HG02588 (cell line): ENCODE measurements around the gene SRRM3.
"Not testable (repeated sequence)": the region's sequence is repeated elsewhere in the genome, so short reads cannot be mapped to it uniquely, and the experiment has no call there.

Source experiments
- ATAC-seq: cut with Tn5 transposase; IDR thresholded peaks from one replicate; pipeline ENCODE4 v1.9.1; 2021; ENCODE audit warnings: mild to moderate bottlenecking, moderate library complexity; ENCODE audit not compliant: unreplicated experiment

The SRRM3 gene

DNA sequence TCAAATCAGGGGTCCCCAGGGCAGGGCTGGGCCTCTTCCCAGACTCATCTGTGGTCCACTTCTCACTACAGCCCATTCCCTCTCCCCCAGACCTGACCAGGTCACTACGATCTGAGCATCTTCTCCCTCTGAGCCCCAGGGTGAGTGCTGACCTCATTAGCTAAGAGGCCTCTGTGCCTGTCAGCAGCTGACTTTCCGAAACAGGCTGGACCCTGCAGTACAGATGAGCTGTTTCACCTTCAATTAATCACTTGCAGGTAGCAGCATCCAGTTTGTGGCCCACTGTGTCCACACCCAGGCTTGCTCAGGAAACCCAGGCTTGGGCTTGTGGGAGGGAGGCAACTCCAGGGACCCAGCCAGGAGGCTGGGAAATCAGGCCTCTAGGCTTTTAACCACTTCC, 24.3 kb downstream of the SRRM3 start:
- no peak for ATAC-seq

DNA sequence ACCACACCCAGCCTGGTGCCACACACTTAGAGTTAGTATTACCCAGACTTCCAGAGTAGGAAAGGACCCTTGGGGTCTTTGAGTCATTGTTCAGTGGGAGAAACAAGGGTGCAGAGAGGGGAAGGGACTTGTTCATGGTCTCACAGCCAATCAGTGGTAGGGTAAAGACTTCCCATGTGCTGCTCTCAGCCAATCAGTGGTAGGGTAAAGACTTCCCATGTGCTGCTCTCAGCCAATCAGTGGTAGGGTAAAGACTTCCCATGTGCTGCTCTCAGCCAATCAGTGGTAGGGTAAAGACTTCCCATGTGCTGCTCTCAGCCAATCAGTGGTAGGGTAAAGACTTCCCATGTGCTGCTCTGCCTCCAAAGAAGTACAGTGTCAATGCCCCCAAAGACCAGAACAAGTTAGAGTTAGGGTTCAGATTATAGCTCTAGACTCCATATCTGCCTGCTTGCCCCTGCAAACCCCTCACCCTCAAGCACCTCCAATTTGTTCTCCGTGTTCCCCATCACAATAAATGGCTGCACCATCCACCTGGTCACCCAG, 25.3 kb downstream of the SRRM3 start:
- not testable (repeated sequence) for ATAC-seq

DNA sequence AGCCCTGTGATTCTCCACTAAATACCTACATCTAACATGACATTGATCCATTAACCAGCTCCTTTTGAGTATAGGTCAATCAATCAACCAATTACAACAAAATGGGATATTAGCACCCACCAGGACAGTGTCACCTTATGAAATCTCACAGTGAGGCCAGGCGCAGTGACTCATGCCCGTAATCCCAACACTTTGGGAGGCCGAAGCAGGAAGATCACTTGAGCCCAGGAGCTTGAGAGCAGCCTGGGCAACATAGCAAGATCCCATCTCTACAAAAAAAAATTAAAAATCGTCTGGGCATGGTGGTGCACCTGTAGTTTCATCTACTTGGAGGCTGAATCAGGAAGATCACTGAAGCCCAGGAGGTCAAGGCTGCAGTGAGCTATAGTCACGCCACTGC, 28.5 kb downstream of the SRRM3 start:
- ATAC-seq, result no peak

DNA sequence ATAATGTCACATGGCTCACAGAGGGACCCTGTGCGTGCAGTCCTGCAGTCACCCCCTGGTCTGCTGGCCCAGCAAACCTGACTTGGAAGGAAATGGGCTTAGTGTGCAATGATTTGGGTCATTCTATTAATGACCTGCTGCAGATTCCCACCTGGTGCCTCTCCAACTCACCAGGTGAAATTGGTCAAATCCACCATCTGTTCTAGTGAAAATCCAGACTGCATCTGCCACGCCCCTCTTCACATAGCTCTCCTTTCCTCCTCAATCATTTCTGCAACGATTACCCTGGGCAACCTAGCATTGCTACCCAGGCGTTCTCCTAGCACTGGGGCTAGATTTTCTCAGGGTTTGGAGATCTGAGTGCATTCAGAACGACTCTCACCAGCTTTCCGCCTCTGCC, 29.4 kb downstream of the SRRM3 start:
- no peak for ATAC-seq

DNA sequence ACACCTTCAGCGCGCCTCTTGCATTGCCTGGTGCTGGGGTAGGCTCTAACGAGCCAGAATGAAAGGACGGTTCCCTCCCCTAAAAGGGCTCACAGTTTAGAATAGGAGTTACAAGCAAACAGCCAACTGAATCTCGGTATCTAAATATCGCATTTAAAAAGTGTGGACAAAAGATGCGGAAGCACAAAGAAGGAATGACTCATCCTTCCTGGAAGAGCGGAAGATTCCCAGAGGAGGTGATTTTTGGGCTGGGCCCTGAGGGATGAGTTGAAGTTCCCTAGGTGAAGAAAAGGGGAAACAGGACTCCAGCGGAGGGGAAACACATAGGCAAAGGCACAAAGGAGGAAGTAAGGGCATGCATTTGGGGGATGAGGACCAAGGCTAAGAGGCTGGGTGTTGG, 29.9 kb downstream of the SRRM3 start:
- ATAC-seq, result no peak

DNA sequence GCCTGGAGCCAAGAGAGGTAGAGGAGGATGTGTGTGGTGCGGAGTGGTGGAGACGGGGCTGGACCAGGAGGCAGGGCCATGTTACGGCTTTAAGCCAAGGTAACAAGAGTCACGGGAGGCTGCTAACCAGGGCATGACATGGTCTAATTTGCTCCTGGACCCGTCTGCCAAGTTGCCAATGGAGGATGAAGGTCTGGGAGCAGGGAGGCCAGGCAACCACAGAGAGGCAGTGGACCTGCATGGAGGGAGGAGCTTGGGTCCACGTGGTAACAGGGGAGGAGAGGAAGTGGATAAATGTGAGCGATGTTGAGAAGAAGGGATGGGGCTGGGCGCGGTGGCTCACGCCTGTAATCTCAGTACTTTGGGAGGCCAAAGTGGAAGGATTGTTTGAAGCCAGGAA, 31.0 kb downstream of the SRRM3 start:
- ATAC-seq, result no peak

DNA sequence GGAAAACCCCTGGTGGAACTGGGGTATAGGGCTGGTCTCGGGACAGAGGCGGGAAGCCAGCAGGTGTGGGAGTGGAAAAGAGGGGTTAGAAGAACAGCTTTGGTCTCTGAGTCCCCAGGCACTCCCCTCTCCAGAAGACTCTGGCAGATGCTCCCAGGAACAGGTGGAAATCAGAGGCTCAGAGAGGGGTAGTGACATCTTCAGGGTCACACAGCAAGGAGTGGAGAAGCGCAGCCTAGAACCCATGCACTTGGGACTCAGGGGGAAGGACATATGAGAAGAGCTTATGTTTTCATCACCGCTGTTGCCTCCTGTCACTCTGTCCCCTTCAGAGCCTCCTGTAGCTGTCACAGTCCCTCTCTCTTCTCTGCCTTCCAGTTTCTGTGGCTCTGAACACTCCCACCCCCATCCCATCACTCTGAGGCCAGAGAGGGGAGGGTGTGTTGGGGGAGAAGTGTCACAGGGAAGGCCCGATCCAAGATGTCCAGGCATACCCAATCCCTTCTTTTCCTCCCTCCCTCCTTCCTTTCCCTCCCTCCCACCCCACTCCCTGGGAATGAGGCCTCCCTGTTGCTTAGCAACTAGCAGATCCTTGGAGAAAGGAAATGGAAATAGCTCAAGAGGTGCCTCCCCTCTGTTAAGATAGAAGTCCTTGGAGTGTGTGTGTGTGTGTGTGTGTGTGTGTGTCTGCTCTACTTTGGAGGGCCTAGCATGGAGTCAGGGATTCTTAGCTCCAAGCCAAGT, 32.0 kb downstream of the SRRM3 start:
- ATAC-seq, result no peak

DNA sequence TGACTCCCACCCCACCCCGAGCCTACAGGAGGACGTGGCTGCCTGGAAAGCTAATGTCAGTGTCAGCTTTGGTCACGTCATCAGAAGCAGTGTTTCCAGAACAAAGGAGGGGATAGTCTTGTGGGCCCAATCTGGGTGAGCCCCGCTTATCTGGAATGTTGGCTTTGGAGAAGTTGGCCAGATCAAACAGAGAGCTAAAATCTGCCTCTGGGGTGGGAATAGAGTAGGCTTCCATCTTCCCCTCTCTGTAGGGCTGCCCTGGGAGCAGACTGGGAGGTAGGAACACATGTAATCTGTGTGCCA, 32.5 kb downstream of the SRRM3 start:
- ATAC-seq, result no peak

DNA sequence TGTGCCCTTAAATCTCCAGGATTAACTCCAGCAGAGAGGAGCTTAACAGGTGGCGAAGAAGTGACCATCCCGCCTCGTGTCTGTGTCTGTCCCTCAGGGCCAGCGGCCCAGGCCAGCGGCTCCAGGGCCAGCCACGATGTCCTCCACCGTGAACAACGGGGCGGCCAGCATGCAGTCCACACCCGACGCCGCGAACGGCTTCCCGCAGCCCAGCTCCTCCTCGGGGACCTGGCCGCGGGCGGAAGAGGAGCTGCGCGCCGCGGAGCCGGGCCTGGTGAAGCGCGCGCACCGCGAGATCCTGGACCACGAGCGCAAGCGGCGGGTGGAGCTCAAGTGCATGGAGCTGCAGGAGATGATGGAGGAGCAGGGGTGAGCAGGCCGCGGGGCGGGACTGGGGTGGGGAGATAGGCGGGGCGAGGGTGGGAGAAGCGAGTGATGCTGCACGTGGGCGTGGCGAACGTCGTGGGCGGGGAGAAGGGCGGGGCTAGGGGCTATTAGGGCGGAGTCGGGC, 33.3 kb downstream of the SRRM3 start:
- no peak for ATAC-seq

DNA sequence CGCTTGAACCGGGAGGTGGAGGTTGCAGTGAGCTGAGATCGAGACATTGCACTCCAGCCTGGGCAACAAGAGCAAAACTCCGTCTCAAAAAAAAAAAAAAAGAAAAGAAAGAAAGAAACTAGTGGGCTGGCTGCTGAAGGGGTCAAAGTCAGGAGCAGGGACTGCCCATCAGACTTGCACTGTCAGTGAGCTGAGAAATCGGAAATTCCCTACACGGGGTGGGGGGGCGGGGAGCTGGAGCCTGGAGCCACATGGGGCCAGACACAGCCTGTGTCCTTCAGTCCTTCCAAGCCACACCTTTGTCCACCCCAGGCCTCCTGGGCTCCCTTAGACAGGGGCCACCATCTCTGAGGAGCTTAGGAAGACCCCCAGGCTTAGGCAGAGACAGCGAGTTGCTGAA, 34.5 kb downstream of the SRRM3 start:
- ATAC-seq, result no peak

DNA sequence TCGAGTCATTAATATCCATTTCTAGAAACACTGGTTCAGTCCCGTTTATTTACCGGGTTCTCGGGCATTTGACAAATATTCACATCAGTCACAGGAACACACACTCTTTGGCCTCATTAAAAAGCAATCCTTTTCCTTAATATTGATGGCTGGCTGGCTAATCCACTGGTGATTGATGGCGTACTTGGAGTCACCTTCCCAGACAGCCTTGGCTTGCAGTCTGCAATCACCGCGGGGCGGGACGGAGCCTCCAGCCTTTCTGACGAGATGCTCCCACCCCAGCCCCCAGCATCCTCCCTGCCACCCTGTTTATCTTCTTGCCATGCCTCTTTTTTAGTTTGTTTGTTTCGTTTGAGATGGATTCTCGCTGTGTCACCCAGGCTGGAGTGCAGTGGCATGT, 36.6 kb downstream of the SRRM3 start:
- ATAC-seq, result no peak

DNA sequence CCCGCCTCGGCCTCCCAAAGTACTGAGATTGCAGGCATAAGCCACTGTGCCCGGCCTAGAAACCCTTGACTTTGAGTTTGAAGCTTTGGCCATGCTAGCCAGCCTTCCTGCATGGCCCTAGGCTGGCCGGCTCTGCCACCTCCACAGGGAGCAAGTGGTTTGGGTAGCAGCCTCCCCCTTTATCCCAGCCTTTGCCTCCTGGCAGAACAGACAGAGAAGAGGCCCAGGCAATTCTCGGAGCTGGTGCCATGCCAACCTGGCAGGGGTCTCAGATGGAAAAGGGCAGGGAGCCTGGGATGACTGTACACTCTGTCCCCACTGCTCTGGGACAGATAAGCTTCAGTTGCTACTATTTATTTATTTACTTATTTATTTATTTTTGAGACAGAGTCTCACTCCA, 39.4 kb downstream of the SRRM3 start:
- no peak for ATAC-seq

DNA sequence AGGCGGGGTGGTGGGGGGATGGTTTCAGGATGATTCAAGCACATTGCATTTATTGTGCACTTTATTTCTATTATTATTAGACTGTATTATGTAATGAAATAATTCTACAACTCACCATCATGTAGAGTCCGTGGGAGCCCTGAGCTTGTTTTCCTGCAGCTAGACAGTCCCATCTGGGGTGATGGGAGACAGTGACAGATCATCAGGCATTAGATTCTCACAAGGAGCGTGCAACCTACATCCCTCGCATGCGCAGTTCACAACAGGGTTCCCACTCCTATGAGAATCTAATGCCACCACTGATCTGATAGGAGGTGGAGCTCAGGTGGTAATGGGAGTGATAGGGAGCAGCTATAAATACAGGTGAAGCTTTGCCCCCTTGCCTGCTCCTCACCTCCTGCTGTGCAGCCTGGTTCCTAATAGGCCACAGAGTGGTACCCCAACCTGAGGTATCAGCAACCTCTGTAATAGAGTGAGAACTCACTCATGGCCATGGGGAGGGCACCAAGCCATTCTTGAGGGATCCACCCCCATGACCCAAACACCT, 40.9 kb downstream of the SRRM3 start:
- not testable (repeated sequence) for ATAC-seq

DNA sequence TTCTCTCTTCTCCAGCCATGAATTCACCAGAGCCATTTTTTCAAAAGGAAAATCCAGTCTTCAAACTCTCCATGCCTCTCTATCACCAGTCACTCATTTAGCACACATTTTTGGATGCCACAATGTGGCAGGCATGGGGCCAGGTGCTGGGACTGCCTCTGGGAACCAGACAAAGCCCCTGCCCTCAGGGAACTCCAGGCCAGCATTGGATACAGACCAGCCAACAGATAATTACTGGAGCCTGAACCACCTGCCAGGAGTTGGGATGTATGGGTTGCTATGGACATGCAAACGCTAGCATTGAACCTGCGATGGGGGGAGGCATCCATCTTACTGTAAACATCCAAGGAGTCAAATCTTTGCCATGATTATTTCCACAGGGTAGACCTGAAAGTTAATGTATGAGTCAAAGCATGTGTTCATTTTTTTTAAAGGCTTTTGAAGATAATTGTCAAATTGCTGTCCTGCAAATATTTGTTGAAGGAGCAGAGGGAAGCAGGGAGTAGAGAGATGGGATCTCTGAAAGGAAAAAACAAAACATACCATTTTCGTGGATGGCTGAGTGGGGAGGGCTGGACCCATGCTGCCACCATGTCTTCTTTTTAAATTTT, 43.2 kb downstream of the SRRM3 start:
- no peak for ATAC-seq

DNA sequence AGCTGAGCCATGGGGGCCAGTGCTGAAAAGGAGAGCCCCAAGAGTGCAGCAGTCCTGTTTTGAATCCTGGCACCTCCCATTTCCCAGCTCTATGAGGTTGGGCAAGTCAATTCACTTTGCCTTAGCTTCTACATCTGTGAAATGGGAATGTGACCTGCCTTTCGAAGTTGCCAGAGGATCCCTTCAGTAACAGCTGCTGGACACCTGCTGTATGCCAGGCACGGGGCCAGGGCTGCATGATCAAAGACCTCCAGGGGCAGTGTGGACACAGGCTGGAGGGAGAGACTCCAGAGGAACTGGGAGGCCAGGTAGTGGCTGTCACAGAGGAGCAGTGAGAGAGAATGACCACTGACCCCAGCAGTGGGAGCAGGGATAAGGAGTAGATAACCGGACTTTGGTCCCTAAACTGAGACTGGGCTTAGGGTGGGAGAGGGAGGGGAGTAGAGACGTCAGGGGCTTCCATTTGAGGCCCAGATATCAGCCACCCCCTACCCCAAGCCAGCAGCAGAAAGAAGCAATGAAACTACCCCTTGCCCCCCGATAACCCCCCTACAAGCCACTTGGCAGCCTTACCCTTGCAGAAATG, 45.2 kb downstream of the SRRM3 start:
- no peak for ATAC-seq

DNA sequence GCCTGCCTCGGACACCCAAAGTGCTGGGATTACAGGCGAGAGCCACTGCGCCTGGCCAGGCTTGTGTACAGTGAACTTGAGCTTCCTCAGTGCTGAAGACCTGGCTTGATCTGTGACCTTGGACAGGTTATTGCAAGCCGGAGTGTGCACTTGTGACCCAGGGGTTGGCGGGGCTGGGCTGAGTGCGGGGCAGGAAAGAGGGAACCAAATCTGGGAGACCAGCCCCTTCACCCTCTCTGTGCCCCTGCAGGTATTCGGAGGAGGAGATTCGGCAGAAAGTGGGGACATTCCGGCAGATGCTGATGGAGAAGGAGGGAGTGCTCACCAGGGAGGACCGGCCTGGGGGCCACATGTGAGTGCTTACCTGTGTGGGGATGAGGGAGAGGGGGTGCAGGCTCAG, 46.2 kb downstream of the SRRM3 start:
- ATAC-seq, result no peak

DNA sequence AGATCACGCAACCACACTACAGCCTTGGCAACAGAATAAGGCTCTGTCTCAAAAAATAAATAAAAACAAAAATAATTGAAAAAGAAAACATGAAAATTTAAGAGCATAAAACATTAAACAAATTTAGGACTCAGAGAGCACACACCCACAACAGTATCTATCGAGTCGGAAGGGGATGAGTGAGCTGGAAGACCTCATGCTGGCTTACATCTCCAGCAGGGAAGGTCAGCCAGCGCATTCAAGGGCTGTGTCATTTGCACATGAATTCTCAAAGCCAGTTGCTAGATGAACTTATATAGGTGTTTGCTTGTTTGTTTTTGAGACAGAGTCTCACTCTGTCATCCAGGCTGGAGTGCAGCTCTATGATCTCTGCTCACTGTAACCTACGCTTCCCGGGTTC, 50.3 kb downstream of the SRRM3 start:
- ATAC-seq, result no peak

DNA sequence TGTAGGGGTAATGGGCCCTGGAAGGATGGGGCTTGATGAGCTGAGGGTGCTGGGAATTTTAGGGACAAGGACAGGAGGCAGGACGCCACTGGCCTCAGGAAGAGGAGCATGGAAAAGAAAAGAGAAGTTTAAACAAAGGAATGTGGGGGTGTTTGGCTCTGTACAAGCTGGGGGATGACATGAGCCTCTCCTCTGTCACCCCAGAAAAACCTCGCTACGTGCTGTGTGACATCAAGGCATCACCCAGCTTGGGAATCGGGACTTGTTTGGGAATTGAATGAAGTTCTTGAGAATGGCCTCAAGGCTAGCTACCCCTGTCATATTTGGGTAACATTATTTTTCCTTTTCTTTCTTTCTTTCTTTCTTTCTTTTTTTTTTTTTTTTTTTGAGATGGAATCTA, 53.1 kb downstream of the SRRM3 start:
- ATAC-seq, result no peak

DNA sequence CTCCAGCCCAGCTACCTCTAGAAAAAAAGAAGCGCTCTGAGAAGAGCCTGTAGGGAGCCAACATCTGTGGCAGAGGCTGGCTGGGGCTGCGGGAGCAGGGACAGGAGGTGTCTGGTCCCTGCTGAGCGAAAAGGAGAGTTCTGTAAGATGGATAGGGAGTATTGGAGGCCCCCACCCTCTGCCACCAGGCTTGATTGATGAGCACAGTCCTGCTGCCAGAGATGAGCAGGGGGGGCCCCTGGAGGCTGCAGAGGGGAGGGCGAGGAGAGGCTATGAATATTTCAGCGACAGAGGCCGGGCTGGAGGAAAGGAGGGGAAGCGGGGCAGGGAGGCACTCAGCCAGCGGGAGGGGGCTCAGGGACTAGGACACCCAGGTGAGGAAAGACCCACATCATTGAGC, 56.3 kb downstream of the SRRM3 start:
- no peak for ATAC-seq

DNA sequence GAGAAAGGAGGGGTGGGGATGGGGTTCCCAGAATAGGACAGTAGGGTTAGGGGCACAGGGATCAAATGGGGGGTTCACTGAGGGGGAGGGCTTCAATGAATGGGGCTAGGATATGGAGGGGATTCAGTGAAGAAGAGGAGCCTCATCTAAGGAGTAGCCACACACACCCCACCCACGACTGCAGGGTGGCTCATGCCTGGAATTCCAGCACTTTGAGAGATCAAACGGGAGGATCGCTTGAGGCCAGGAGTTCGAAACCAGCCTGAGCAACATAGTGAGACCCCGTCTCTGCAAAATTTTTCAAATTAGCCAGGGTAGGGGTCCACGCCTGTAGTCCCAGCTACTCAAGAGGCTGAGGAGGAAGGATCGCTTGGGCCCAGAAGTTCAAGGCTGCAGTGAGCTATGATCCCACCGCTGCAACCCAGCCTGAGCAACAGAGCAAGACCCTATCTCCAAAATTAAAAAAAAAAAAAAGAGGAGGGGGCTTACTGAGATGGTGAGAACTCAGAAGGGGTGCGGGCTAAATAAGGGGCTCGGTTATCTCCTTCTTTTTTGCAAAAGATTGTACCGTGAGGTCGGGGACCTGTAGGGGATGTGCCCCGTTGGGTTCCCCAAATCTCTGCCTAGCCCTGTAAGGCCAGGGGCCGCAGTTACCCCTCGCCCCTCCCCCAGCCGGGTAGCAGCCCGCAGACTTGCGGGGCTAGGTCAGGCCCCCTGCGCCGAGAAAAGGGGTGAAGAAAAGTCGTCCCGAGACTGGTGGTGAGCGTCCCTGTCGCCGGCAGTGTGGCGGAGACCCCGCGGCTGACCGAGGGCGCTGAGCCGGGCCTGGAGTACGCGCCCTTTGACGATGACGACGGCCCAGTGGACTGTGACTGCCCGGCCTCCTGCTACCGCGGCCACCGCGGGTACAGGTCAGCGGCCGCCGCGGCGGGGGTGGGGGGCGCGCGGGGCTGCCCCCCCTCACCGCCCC, 57.7 kb downstream of the SRRM3 start:
- no peak for ATAC-seq

DNA sequence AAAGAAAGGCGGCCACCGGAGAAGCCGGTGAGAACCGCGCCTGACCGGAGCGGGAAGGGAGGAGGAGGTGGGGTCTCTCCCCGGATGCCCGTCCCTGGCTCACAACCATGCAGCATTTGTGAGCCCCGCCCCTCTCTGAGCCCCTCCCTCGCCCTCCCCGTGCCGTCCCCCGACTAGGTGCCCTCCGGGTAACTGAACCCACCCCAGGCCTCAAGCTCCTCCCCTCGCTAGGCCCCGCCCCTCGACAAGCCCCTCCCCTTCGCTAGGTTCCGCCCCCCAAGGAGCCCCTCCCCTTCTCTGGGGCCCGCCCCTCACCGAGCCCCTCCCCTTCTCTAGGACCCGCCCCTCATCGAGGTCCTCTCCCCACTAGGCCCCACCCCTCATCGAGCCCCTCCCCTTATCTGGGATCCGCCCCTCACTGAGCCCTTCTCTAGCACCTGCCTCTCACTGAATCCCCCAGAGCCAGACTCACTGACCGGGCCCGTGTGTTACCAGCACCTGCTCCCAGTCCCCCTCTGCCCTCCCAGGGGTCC, 58.5 kb downstream of the SRRM3 start:
- ATAC-seq, result no peak
